Skin epidermis (tissue), 12 donors: ENCODE measurements around the gene ALOX5.

Experiments
- H3K27ac ChIP-seq, 21 experiments: fragments of 200-600 bp; sonication (generic) in 11 of 21; one replicate each; pipeline ENCODE4 v1.5.0; 2020; ENCODE audit warnings: mild to moderate bottlenecking in 3 of 21, inconsistent platforms in 2 of 21, moderate library complexity in 2 of 21
- H3K4me3 ChIP-seq, 7 experiments: fragments of 200-600 bp; sonication (generic) in 2 of 7; one replicate each; pipeline ENCODE4 v1.5.0; 2020; ENCODE audit warnings: inconsistent platforms in 2 of 7, mild to moderate bottlenecking in 2 of 7, moderate library complexity in 1 of 7

ALOX5 gene

DNA sequence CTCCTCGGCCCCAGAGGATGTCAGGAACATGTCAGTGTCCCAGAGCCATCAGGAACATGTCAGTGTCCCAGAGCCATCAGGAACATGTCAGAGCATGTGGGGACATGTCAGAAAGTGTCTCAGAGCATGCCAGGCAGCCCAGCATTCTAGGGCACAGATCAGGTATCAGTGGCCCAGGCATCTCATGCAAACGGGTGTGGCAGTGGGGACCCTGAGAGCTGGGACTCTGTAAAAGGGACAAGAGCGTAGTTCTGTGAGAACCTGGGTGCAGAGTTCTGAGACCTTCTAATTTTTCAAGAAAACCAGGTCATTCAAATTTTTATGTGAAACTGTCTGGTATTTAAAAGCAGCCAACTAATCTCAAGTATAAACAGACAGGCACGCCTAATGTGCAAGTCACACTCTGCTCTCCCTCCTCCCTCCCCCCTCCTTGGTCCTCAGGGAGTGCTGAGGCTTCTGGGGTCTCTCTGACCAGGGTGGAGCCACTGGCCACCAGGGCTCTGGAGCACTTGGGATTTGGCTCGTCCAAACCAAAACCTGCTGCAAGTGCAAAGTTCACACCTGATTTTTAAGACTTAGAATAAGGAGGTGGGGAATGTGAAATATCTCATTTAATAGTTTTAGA, 64.6 kb downstream of the ALOX5 start:
- H3K4me3 ChIP-seq: no peak overlapping the region
- no peak overlapping the region for H3K27ac ChIP-seq

DNA sequence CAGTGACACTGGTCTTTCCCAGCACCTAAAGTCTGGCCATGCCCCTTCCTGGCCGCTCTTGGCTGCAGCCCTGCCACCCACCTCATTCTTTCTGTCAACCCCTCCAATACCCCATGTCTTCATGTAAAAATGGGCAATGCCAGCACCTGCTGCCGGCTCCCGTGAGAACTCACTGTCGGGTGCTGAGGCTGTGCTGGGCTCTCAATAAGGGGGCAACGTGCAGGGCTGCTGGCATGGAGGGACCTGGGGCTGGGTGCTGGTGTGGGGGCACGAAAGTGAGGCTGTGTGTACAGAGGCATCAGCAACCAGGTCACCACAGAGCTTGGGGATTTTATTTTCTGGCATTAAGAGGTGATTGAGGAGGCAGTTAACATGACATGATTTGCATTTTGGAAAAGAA, 65.3 kb downstream of the ALOX5 start:
- Histone ChIP-seq H3K27ac (no peak overlapping the region), H3K4me3 (no peak overlapping the region)

- Histone ChIP-seq H3K4me3 (no peak overlapping the region), H3K27ac (no peak overlapping the region)
Observed at GRCh38 chr10:45439873-45440272, 65.9 kb downstream of the ALOX5 start.

DNA sequence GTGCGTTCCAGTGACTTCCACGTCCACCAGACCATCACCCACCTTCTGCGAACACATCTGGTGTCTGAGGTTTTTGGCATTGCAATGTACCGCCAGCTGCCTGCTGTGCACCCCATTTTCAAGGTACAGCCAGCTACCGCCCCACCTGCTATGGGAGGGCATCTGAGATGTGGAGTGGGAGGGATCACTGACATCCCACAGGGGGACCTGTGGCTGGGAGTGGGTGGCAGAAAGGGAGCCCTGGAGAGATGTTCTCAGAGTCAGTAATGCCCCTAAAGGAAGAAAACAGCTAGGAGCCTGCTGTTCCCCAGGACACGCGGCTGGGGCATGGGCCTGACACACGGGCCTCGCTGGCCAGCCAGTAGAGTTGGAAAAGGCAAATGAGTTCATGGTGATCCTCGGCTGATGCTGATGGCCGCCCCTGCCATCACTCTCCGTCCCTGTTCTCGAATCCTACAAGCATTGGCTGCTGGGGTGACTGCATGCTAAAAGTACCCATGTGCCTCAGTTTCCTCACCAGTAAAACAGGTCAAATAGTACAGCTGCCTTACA, 66.6 kb downstream of the ALOX5 start:
- H3K27ac ChIP-seq: no peak overlapping the region
- H3K4me3 ChIP-seq: no peak overlapping the region

- no peak overlapping the region for H3K4me3 ChIP-seq
- no peak overlapping the region for H3K27ac ChIP-seq
Observed at GRCh38 chr10:45441239-45442190, 67.5 kb downstream of the ALOX5 start.

DNA sequence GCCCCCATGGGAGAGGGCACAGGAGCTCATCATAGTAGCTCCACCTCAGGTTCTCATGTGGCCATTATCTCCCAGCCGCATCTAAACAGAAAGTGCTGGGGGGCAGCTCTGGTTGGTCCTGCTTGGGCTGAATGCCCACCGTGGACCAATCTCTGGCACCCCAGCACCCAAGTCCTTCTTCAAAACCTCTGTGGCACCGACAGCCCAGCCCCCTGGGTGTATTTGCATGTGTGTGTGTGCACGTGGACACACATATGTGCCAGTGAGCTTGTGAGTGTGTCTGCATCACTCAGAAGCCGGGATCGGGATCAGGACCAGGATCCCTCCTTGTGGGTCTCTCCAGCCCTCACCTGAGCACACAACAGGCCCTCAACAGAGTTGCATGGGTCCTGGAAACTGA, 68.2 kb downstream of the ALOX5 start:
- Histone ChIP-seq H3K27ac (no peak overlapping the region), H3K4me3 (no peak overlapping the region)

- H3K4me3 ChIP-seq: no peak overlapping the region
- no peak overlapping the region for H3K27ac ChIP-seq
Observed at GRCh38 chr10:45442662-45443061, 68.6 kb downstream of the ALOX5 start.

DNA sequence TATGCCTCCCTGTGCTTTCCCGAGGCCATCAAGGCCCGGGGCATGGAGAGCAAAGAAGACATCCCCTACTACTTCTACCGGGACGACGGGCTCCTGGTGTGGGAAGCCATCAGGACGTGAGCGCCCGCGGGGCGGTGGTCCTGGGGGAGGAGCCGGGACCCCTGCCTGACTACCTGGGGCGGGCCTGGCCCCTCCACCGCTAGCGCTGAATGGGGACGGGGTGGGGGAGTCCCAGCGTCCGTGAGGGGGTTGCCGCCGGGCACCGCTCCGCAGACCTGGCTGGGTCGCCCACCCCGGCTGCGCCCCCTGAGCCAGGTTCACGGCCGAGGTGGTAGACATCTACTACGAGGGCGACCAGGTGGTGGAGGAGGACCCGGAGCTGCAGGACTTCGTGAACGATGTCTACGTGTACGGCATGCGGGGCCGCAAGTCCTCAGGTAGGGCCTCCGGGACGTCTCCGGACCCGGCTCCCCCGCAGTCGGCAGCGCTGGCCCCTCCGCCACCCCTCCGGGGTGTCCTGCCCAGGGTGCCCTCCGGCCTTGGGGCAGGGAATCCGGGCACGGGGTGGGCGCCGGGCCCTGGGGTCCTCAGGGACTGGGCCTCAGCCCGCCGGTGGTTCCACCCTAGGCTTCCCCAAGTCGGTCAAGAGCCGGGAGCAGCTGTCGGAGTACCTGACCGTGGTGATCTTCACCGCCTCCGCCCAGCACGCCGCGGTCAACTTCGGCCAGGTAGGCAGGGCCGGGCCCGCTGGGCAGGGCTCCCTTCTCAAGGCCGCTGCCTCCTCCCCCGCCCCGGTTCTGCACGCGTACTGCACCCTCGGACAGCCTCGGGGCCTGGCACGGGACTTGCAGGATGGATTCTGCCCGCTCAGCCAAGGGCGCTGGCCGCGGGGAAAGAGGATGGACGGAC, 69.3 kb downstream of the ALOX5 start:
- no peak overlapping the region for H3K27ac ChIP-seq

GRCh38 chr10:45444022-45444421, 70.0 kb downstream of the ALOX5 start:
- Histone ChIP-seq H3K27ac (no peak overlapping the region), H3K4me3 (no peak overlapping the region)

More for the DNA sequence above, 69.3 kb downstream of the ALOX5 start:
- no peak overlapping the region for H3K4me3 ChIP-seq

DNA sequence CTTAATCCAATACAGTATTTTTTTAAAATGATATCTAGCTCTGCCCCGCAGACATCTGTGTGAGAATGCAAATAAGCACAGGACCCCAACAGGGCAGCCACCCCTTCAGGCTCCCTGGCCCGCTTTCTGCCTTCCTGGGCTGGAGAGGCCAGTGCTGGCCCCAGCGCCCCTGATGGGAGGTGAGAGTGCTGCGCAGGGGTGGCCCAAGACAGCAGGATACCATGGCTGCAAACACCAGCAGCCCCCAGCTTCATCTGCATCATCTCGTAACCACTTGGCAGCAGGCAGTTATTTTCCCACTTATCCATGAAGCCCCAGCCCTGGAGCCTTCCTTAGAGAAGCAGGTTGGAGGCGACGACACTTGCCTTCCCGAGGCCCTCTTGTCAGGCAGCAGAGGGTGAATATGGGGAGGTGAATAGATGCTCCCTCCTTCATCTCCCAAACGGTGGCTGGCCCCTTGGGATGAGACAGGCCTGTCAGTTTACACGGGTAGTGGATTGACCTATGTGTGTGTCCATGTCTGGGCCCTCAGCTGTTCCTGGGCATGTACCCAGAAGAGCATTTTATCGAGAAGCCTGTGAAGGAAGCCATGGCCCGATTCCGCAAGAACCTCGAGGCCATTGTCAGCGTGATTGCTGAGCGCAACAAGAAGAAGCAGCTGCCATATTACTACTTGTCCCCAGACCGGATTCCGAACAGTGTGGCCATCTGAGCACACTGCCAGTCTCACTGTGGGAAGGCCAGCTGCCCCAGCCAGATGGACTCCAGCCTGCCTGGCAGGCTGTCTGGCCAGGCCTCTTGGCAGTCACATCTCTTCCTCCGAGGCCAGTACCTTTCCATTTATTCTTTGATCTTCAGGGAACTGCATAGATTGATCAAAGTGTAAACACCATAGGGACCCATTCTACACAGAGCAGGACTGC, 71.2 kb downstream of the ALOX5 start:
- H3K27ac ChIP-seq: no peak overlapping the region
- no peak overlapping the region for H3K4me3 ChIP-seq

DNA sequence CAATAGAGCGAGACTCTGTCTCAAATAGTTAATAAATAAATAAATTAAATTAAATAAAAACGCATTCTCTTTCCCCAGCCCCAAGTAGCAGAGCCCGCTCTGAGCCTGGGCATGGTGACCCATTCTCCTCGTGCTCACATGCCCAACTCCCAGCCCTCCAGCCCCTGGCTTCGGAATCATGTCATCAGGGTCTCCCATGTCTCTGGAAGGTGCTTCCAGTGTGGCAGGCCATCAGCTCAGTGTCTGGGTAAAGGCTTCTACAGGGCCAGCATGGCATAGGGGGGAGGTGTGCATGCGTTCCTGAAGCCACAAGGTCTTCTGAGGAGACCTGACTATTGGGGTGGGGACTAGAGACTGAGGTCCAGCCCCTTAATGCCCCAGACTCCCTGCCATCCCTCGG, 72.8 kb downstream of the ALOX5 start:
- Histone ChIP-seq H3K4me3 (no peak overlapping the region), H3K27ac (no peak overlapping the region)

- no peak overlapping the region for H3K27ac ChIP-seq
Observed at GRCh38 chr10:45447416-45447815, 73.4 kb downstream of the ALOX5 start.

DNA sequence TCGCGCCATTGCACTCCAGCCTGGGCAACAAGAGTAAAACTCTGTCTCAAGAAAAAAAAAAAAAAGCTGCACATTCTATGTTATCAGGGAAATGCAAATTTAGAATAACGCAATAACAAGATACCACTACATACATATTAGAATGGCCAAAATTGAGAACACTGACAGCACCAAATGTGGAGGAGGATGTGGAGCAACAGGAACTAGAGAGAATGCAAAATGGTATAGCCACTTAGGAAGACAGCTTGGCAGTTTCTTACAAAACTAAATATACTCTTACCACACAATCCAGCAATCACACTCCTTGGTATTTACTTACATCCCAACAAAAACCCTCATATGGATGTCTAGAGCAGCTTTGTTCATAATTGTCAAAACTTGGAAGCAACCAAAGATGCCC, 76.8 kb downstream of the ALOX5 start:
- H3K4me3 ChIP-seq: no peak overlapping the region
- H3K27ac ChIP-seq: no peak overlapping the region

More at GRCh38 chr10:45447416-45447815, 73.4 kb downstream of the ALOX5 start:
- no peak overlapping the region for H3K4me3 ChIP-seq

GRCh38 chr10:45451407-45451806, 77.4 kb downstream of the ALOX5 start:
- H3K4me3 ChIP-seq: no peak overlapping the region
- H3K27ac ChIP-seq: no peak overlapping the region

GRCh38 chr10:45452268-45452667, 78.3 kb downstream of the ALOX5 start:
- H3K27ac ChIP-seq: no peak overlapping the region
- H3K4me3 ChIP-seq: no peak overlapping the region

DNA sequence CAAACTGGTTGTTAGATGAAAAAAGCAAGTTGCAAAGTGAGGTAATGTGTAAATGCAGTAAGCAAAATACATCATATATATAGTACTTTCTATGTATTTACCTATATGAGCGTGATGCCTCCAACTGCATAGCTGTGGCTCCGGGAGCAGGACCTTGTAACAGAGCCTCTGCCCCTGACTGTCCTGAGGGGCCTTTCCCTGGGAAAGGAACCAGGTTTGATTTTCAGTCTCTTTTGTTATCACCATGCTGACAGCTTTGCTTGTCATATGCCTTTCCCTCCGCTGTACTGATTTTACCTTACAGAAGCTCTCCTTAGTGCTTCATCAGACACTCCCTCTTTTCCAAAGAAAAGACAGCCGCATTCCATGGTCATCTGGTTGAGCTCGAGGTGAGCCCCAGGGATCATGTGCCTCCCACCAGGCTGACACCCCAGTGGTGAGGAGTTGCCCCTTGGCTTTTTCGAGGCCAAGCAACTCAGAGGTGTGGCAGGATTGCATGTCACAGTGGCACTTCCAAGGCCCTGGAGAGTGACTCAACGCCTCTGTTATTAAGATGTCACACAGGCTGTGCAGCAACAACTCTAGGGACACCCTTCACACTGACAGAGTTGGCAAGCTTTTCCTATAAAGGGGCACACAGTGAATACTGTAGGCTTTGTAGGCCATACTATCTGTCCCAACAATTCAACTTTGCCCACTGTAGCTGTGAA, 78.9 kb downstream of the ALOX5 start:
- Histone ChIP-seq H3K4me3 (no peak overlapping the region), H3K27ac (no peak overlapping the region)

- no peak overlapping the region for H3K4me3 ChIP-seq
- no peak overlapping the region for H3K27ac ChIP-seq
Observed at GRCh38 chr10:45453639-45454255, 79.7 kb downstream of the ALOX5 start.

- Histone ChIP-seq H3K27ac (no peak overlapping the region), H3K4me3 (no peak overlapping the region)
Observed at GRCh38 chr10:45454262-45454661, 80.2 kb downstream of the ALOX5 start.
